Thymus (tissue), 14 donors: ENCODE data around the gene VASH1. TPM values are rescaled to one million over a fixed set of nuclear protein-coding genes. Genes with fewer than 3 reads are reported as not detected.

Experiments used
- DNase-seq, 9 donors: peaks; one replicate each; pipeline ENCODE4 v3.0.0-alpha.2; 2013; ENCODE audit warnings: low spot score in 9 of 9, low read depth in 6 of 9, missing footprints in 1 of 9
- H3K27ac ChIP-seq, 2 donors: one replicate each; pipeline ENCODE4 v1.5.1; 2013; ENCODE audit warnings: control low read depth in 1 of 2, low read depth in 1 of 2, low read length in 1 of 2, mild to moderate bottlenecking in 1 of 2, moderate library complexity in 1 of 2
- H3K27me3 ChIP-seq, 2 donors: one replicate each; pipeline ENCODE4 v1.5.1; 2013; ENCODE audit warnings: low read length in 1 of 2; ENCODE audit not compliant: control insufficient read depth in 2 of 2, insufficient read depth in 1 of 2
- H3K36me3 ChIP-seq, 2 donors: one replicate each; pipeline ENCODE4 v1.5.1; 2013; ENCODE audit warnings: low read length in 1 of 2, mild to moderate bottlenecking in 1 of 2, moderate library complexity in 1 of 2; ENCODE audit not compliant: control insufficient read depth in 2 of 2, insufficient read depth in 2 of 2
- H3K4me1 ChIP-seq, 2 donors: one replicate each; pipeline ENCODE4 v1.5.1; 2013; ENCODE audit warnings: low read length in 2 of 2; ENCODE audit not compliant: control insufficient read depth in 2 of 2, insufficient read depth in 2 of 2
- H3K4me3 ChIP-seq, 2 donors: one replicate each; pipeline ENCODE4 v1.5.1; 2013; ENCODE audit warnings: low read length in 2 of 2, control low read depth in 1 of 2, mild to moderate bottlenecking in 1 of 2
- H3K9me3 ChIP-seq, 2 donors: one replicate each; pipeline ENCODE4 v1.5.1; 2013; ENCODE audit warnings: low read length in 1 of 2, mild to moderate bottlenecking in 1 of 2; ENCODE audit not compliant: control insufficient read depth in 2 of 2, insufficient read depth in 1 of 2
- WGBS: extraction: QIAGEN DNeasy Blood & Tissue Kit; methylation state at CpG from one replicate; pipeline ENCODE4 v1.1.7; 2013; 5-methylcytosine and 5-hydroxymethylcytosine counted together
- long read RNA-seq, 10 donors: transcript quantifications; one replicate each; lab custom pipeline, GENCODE V29; 2026
- polyA plus RNA-seq: library from polyadenylated mRNA; stranded (reverse); fragments of 200-250 nt; gene quantifications from one replicate; pipeline ENCODE4 v1.2.3, GENCODE V29; 2013
- total RNA-seq: library from RNA; stranded (reverse); fragments of 120-200 nt; gene quantifications from one replicate; pipeline ENCODE4 v1.2.4, GENCODE V29; 2013
- donor health status: healthy.

The VASH1 gene
- total RNA-seq, result 3.6 TPM
- polyA plus RNA-seq, result 6.1 TPM
- long read RNA-seq, donor 1, result 0 reads
- long read RNA-seq, donor 2, result 0 reads
- long read RNA-seq, donor 3, result 0 reads
- long read RNA-seq, donor 4, full-length matches to known transcripts, result 1 of 1 reads
- long read RNA-seq, donor 4, partial matches to known transcripts, result 0 of 1 reads
- long read RNA-seq, donor 4, other reads (novel, unspliced or antisense), result 0 of 1 reads
- long read RNA-seq, donor 5, full-length matches to known transcripts, result 5 of 5 reads
- long read RNA-seq, donor 5, partial matches to known transcripts, result 0 of 5 reads
- long read RNA-seq, donor 5, other reads (novel, unspliced or antisense), result 0 of 5 reads
- long read RNA-seq, donor 6, full-length matches to known transcripts, result 2 of 2 reads
- long read RNA-seq, donor 6, partial matches to known transcripts, result 0 of 2 reads
- long read RNA-seq, donor 6, other reads (novel, unspliced or antisense), result 0 of 2 reads
- long read RNA-seq, donor 7, result 0 reads
- long read RNA-seq, donor 8, full-length matches to known transcripts, result 2 of 2 reads
- long read RNA-seq, donor 8, partial matches to known transcripts, result 0 of 2 reads
- long read RNA-seq, donor 8, other reads (novel, unspliced or antisense), result 0 of 2 reads
- long read RNA-seq, donor 9, full-length matches to known transcripts, result 2 of 2 reads
- long read RNA-seq, donor 9, partial matches to known transcripts, result 0 of 2 reads
- long read RNA-seq, donor 9, other reads (novel, unspliced or antisense), result 0 of 2 reads
- long read RNA-seq, donor 10, result 0 reads

DNA sequence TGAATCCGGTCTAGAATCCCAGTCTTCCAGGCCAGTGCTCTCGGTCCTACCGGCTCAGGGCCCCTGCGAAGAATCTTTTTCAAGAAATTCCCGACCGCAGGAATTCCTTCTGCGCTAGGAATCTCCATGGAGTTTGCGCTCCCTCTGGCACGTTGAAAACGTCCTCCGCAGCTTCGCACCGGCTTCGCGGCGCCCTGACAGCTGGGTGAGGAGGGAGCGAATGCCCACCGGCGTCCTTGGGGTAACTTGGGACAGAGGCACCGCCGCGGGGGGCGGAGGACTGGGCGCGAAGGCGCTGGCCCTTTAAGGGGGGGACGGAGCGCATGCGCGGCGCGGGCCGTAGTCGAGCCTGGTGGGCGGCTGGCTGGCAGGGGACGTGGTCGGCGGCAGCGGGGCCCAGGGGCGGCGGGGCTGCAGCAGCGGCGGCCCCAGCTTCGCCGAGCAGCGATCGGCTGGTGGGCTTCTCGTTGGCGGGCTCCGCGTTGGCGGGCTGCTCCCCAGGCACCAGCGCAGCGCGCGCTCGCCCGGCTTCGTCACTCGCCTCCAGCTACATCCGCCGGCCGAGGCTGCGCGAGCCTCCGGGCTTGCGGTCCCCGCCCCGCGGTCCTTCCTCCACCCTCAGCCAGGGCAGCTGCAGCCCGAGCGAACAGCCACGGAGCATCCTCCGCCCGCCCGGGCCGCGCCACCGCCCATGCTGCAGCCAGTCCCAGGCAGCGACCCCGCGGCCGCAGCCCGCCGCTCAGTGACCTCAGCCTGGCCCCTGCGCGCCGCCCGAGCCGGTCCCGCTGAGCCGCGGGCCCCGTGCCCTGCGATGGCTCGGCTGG is at the start of gene VASH1:
Gene VASH1 (plus strand): TSS at position 333 of the 824 bp plus-strand sequence. CDS start 1,354 bp downstream, outside the sequence.
- DNase-seq, result peak in 3 of 9 donors; percentile 18 to 43 (median 22)
- Histone ChIP-seq H3K9me3 (peaks cover 0 to 4% of the 10 kb centered on the region in 2 donors), H3K4me3 (peak within 1 kb of the TSS; percentile 34 to 55), H3K27ac (peak within 1 kb of the TSS in 1 of 2 donors; percentile 21), H3K4me1 (peaks cover 7 to 11% of the 10 kb centered on the region in 2 donors), H3K36me3 (no peaks in the 10 kb centered on the region), H3K27me3 (peaks cover 31 to 56% of the 10 kb centered on the region in 2 donors)
- 1% methylated on average over 96 of the region's 96 CpGs for WGBS

DNA sequence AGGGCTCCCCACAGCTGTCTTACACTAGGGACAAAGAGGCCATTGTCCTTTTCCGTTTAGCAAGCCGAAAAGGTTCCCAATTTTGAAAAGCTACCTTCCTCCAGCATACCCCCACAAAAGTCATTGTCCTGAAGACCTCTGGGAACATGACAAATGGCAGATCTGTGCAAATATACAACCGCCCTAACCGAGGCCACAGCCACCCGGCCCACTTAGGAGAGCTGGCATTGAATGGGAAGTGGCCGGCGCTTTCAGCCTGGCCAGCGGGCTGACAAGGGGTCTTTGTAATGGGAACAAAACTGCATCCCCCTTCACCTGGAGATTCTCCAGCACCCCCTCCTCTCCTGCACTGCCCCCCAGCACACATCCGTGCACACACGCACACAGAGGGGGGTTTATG is 48.1 kb upstream of the VASH1 start:
- Histone ChIP-seq H3K36me3 (no peaks in the 10 kb centered on the region), H3K27ac (no peak overlapping the region), H3K27me3 (no peaks in the 10 kb centered on the region), H3K9me3 (no peaks in the 10 kb centered on the region), H3K4me1 (no peaks in the 10 kb centered on the region), H3K4me3 (no peak overlapping the region)
- DNase-seq, result no peak
- 96% methylated on average over 10 of the region's 10 CpGs for WGBS

DNA sequence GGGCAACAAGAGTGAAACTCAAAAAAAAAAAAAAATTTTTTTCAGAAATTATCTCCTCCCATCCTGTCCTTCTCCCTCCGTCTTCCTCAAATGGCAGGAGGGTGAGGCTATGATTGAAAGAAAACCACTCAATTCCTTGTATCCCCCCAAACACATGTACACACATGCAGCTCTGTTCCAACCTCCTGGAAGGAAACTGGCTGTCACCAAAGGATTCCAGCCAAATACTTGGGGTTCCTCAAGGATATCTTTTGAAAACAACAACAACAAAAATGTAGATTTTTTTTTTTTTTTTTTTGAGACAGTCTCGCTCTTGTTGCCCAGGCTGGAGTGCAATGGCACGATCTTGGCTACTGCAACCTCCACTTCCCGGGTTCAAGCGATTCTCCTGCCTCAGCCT is 46.8 kb upstream of the VASH1 start:
- Histone ChIP-seq H3K4me3 (no peak overlapping the region), H3K4me1 (no peaks in the 10 kb centered on the region), H3K9me3 (no peaks in the 10 kb centered on the region), H3K27me3 (no peaks in the 10 kb centered on the region), H3K27ac (no peak overlapping the region), H3K36me3 (no peaks in the 10 kb centered on the region)
- 96% methylated on average over 5 of the region's 5 CpGs for WGBS
- DNase-seq, result no peak

DNA sequence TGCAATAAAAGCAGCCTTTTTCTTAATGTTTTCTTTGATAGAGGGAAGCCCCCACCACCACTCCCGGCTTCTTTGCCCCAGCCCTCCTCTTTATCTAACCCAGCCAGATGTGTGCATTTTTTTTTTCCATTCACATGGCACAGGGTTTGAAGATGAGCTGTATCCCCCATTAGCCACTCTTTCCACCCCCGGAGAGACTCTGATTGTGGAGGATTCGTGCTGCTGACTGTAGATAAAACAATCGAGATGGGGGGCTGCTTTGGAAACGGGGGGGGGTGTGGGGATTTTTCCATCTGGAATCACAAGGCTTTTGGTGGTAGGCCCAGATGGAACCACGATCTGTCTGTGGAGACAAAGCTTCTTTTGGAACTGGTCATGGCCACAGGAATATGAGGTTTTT is 46.2 kb upstream of the VASH1 start:
- no peak overlapping the region for H3K27ac ChIP-seq
- no peak overlapping the region for H3K4me3 ChIP-seq
- no peak for DNase-seq
- no peaks in the 10 kb centered on the region for H3K9me3 ChIP-seq
- peaks cover 0 to 1% of the 10 kb centered on the region in 2 donors for H3K4me1 ChIP-seq
- WGBS, result 79% methylated on average over 6 of the region's 6 CpGs
- no peaks in the 10 kb centered on the region for H3K27me3 ChIP-seq
- H3K36me3 ChIP-seq, result no peaks in the 10 kb centered on the region

DNA sequence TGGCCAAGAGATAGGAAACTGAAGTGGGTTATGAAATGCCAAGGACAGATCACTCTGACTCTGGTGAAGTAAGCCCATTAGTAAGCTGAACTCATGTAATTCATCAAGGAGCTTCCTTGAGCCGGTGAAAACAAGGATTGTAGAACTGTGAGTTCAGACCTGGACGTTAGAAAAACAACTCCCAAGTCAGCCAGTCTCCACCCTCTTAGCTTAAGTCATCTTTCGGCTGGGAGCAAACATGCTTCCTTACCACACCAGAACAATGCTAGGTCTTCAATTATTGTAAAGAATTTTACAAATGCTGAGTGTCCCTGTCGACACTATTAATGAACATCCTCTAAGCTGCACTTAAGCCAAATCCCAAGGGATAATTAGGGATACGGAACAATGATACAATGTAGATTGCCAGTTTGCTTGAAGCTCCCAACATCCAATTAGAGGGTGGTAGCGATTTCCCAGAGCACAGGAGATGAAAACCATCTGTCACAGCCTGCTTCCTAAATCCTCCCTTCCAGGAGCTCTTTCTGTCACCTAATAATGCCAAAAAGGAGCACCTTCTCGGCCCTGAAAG is 45.7 kb upstream of the VASH1 start:
- no peak for DNase-seq
- WGBS, result 82% methylated on average over 7 of the region's 7 CpGs
- H3K27ac ChIP-seq, result no peak overlapping the region

DNA sequence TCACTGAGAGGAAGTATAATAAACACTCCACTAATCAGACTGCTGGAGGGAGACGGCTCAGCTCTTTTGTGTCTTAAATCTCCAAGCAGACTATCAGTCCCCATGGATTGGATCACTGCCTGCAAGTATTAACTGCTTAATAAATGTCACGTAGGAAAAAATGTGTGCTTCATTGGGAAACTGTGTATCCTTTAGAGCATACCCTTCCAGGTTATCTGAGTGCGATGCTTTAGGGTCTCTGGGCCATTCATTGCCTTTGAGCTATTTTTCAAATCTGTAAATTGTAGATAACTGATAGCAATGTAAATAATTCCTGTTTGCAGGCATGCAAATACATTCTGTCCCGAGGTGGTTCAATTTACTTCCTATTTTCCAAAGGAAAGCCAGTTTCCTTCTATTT is 45.0 kb upstream of the VASH1 start:
- H3K9me3 ChIP-seq, result no peaks in the 10 kb centered on the region
- H3K27me3 ChIP-seq, result no peaks in the 10 kb centered on the region
- H3K4me1 ChIP-seq, result peaks cover 0 to 3% of the 10 kb centered on the region in 2 donors
- no peak overlapping the region for H3K4me3 ChIP-seq
- H3K36me3 ChIP-seq, result no peaks in the 10 kb centered on the region
- 72% methylated on average over 4 of the region's 4 CpGs for WGBS
- no peak overlapping the region for H3K27ac ChIP-seq
- no peak for DNase-seq

More for the DNA sequence above, 45.7 kb upstream of the VASH1 start:
- no peaks in the 10 kb centered on the region for H3K9me3 ChIP-seq
- H3K36me3 ChIP-seq, result no peaks in the 10 kb centered on the region
- no peaks in the 10 kb centered on the region for H3K27me3 ChIP-seq
- peaks cover 0 to 3% of the 10 kb centered on the region in 2 donors for H3K4me1 ChIP-seq
- no peak overlapping the region for H3K4me3 ChIP-seq

DNA sequence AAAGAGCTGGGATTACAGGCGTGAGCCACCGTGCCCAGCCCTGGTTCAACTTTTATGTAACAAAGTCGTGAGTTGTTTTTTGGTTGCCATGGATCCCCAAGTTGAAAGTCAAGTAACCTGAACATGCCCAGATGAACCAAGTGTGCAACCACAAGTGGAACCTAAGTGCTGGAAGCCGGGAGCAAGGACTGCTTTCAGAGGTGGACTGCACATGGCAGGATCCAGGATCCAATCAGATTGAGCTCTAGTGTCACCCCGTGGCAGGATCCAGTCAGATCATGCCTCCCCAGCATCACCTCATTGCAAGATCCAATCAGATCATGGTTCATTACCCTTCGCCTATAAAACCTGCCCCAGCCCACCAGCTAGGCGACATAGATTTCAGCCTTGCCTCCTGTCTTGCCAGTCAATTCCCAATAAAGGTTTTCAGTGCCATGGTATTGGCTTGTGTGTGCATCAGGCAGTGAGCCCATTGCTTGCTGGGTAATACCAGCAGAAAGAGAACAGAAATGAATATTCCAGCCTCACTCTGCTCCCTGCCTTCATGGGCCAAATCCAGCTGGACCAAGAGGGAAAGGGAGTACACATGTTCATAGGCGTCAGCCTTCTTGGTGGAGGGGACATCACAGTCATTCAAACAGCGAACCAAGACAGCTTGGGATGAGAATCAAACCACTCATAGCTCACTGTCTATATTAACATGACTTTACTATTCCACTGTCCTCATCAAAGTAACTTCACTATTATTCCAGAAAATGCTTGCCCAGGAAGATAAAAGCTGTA is 43.6 kb upstream of the VASH1 start:
- no peak overlapping the region for H3K4me3 ChIP-seq
- no peak for DNase-seq
- H3K4me1 ChIP-seq, result peaks cover 0 to 3% of the 10 kb centered on the region in 2 donors
- no peaks in the 10 kb centered on the region for H3K9me3 ChIP-seq
- no peaks in the 10 kb centered on the region for H3K27me3 ChIP-seq
- 96% methylated on average over 9 of the region's 9 CpGs for WGBS
- no peaks in the 10 kb centered on the region for H3K36me3 ChIP-seq
- H3K27ac ChIP-seq, result no peak overlapping the region

DNA sequence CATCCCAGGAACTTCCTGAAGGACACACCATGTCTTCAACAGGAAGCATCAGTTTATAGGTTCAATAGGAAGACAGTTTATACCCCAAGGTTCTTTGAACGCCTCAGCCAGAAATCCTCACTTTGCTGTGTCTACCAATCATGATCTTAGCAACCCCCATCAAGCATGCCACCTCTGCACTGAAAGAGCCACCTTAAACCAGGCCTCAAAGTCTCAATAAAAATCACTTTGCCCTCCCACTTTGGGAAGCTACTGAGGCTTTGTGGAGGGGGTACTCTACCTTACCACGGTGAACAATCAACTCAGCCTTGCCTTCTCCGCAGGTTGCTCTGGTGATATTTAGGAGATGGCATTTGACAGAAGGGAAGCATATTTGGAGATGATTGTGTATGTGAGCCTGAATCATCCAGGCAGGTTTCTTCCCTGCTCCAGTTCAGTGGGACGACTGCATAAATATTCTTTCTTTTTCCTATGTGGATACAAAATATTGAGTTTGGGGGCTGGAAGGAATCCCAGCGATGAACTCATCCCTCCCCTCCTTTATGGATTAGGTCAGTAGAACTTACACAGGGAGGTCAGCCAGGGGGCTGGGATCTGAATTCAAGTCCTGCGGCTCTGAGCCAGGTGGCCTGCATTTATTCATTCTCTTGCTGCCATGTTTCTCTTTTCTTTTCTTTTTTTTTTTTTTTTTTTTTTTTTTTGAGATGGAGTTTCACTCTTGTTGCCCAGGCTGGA is 42.8 kb upstream of the VASH1 start:
- Histone ChIP-seq H3K9me3 (no peaks in the 10 kb centered on the region), H3K4me1 (peaks cover 0 to 3% of the 10 kb centered on the region in 2 donors), H3K27me3 (no peaks in the 10 kb centered on the region), H3K27ac (no peak overlapping the region), H3K4me3 (no peak overlapping the region), H3K36me3 (no peaks in the 10 kb centered on the region)
- whole genome bisulfite sequencing, result 94% methylated on average over 6 of the region's 6 CpGs
- DNase-seq, result no peak
